K562 (cell line): ENCODE results near the gene VIPR1. TPM values are rescaled to one million over a fixed set of nuclear protein-coding genes. Genes with fewer than 3 reads are reported as not detected.

Source experiments
- ATF1 ChIP-seq, 2 experiments: fragments of 450-650 bp in 1 of 2; IDR thresholded peaks; 2 replicates each; pipeline ENCODE4 v1.6.1; 2016; ENCODE audit warnings: missing compliant biosample characterization in 1 of 2, missing genetic modification characterization in 1 of 2
- CTCF ChIP-seq, 3 experiments: IDR thresholded peaks in 2 of 3; conservative IDR thresholded peaks in 1 of 3; 2 replicates each; pipeline ENCODE4 v1.5.1; 2011 to 2012; ENCODE audit warnings: low read length in 3 of 3, mild to moderate bottlenecking in 3 of 3, control low read depth in 2 of 3, improper control_type of control experiment in 1 of 3, inconsistent platforms in 1 of 3, low read depth in 1 of 3, mixed read lengths in 1 of 3, moderate library complexity in 1 of 3; ENCODE audit not compliant: insufficient read depth in 2 of 3
- HMGXB4 ChIP-seq: sonication (generic); formaldehyde crosslinking; IDR thresholded peaks from 2 replicates; pipeline ENCODE4 v1.8.1; 2023; ENCODE audit warnings: mild to moderate bottlenecking, missing genetic modification reagents
- MAFK ChIP-seq: IDR thresholded peaks from 2 replicates; pipeline ENCODE4 v1.6.1; 2011; ENCODE audit warnings: low read length, improper control_type of control experiment
- RCOR1 ChIP-seq, 2 experiments: IDR thresholded peaks; 2 replicates each; pipeline ENCODE4 v1.6.1; 2012; ENCODE audit warnings: low read depth in 2 of 2, low read length in 2 of 2, borderline replicate concordance in 1 of 2, improper control_type of control experiment in 1 of 2
- SMC3 ChIP-seq: conservative IDR thresholded peaks from 2 replicates; pipeline ENCODE4 v1.6.1; 2011; ENCODE audit warnings: low read depth, low read length, improper control_type of control experiment; ENCODE audit not compliant: insufficient read depth
- TGIF2 ChIP-seq: sonication (generic); formaldehyde crosslinking; IDR thresholded peaks from 2 replicates; pipeline ENCODE4 v1.8.1; 2022; ENCODE audit warnings: mild to moderate bottlenecking, missing genetic modification reagents, moderate library complexity
- ZFP36 ChIP-seq: fragments of 150-350 bp; IDR thresholded peaks from 2 replicates; pipeline ENCODE4 v1.6.1; 2018; ENCODE audit warnings: low read length, low read depth; ENCODE audit not compliant: partially characterized antibody
- polyA plus RNA-seq, 8 experiments: library from polyadenylated mRNA; depleted of rRNA in 4 of 8; stranded (reverse) in 5 of 8; unstranded in 3 of 8; fragments of >200 nt; fragmentation: Nextera tagmentation in 2 of 8; fragmentation: Illumina TruSeq in 1 of 8; extraction: Ambion mirVana in 2 of 8; extraction: Trizol in 1 of 8; gene quantifications; 2 replicates each; pipeline versions ENCODE4 v1.2.1 to v1.2.3, GENCODE V29; 2011 to 2014; ENCODE audit warnings: inconsistent platforms in 1 of 8, missing spikeins in 1 of 8
- total RNA-seq, 7 experiments: library from RNA; depleted of rRNA in 6 of 7; stranded (reverse); fragments of >200 nt in 6 of 7; fragmentation: Illumina TruSeq in 2 of 7; extraction: Trizol in 2 of 7; gene quantifications; 2 replicates each; pipeline versions ENCODE4 v1.2.1 to v1.2.3, GENCODE V29; 2011 to 2021; ENCODE audit warnings: low replicate concordance in 1 of 7
- TF ChIP-seq, protein P1 (sequence below), 2 experiments: fragments of 450-650 bp; formaldehyde crosslinking in 1 of 2; IDR thresholded peaks; 2 replicates each; pipeline versions ENCODE4 v1.4.0 to v1.6.1; 2014 to 2020; ENCODE audit warnings: mild to moderate bottlenecking in 2 of 2, borderline replicate concordance in 1 of 2, low read depth in 1 of 2
- TF ChIP-seq, protein P2 (sequence below), 2 experiments: fragments of 250-450 bp in 1 of 2; fragments of 450-650 bp in 1 of 2; sonication (Bioruptor Pico) in 1 of 2; IDR thresholded peaks; 2 replicates each; pipeline versions ENCODE4 v1.6.1 to v1.8.0; 2016 to 2021; ENCODE audit warnings: mild to moderate bottlenecking in 2 of 2, moderate library complexity in 2 of 2, missing compliant biosample characterization in 1 of 2, missing genetic modification characterization in 1 of 2

Gene VIPR1
- total and polyA plus RNA-seq, 9 of the 15 experiments (the other 6 are each of a cell fraction or from before 2014, with no cell fraction given), result 0.04 to 0.38 (median 0.12) TPM; not detected in 3

- TF ChIP-seq, protein P1, sequence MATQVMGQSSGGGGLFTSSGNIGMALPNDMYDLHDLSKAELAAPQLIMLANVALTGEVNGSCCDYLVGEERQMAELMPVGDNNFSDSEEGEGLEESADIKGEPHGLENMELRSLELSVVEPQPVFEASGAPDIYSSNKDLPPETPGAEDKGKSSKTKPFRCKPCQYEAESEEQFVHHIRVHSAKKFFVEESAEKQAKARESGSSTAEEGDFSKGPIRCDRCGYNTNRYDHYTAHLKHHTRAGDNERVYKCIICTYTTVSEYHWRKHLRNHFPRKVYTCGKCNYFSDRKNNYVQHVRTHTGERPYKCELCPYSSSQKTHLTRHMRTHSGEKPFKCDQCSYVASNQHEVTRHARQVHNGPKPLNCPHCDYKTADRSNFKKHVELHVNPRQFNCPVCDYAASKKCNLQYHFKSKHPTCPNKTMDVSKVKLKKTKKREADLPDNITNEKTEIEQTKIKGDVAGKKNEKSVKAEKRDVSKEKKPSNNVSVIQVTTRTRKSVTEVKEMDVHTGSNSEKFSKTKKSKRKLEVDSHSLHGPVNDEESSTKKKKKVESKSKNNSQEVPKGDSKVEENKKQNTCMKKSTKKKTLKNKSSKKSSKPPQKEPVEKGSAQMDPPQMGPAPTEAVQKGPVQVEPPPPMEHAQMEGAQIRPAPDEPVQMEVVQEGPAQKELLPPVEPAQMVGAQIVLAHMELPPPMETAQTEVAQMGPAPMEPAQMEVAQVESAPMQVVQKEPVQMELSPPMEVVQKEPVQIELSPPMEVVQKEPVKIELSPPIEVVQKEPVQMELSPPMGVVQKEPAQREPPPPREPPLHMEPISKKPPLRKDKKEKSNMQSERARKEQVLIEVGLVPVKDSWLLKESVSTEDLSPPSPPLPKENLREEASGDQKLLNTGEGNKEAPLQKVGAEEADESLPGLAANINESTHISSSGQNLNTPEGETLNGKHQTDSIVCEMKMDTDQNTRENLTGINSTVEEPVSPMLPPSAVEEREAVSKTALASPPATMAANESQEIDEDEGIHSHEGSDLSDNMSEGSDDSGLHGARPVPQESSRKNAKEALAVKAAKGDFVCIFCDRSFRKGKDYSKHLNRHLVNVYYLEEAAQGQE (IDR thresholded peaks at IDR 0.05; ENCODE audit: borderline replicate concordance), result peak; percentile 51; the same call in 1 of the 2 replicates
- TF ChIP-seq, protein P1 (CRISPR knock-in tag; IDR thresholded peaks at IDR 0.05; ENCODE audit: low read depth), result no peak
- TF ChIP-seq ATF1 (CRISPR knock-in tag; IDR thresholded peaks at IDR 0.05) (no peak), ATF1 (tag; IDR thresholded peaks at IDR 0.05) (no peak), HMGXB4 (CRISPR knock-in tag) (no peak), SMC3 (peak; percentile 63), RCOR1 (IDR thresholded peaks at IDR 0.05; ENCODE audit: borderline replicate concordance in 1 of 2, low read depth in 2 of 2, low read length in 2 of 2) (peak in 1 of 2 experiments; percentile 41; a peak in 1 of 4 replicates), CTCF (IDR thresholded peaks at IDR 0.05 in 2 of 3, conservative IDR thresholded peaks at IDR 0.05 in 1 of 3; ENCODE audit: insufficient read depth in 2 of 3, low read depth in 1 of 3, low read length in 3 of 3) (peak; percentile 73 to 87 (median 80)), TGIF2 (CRISPR knock-in tag) (no peak), MAFK (0 out of 2 replicates have a peak, but pooled peaks have one; percentile 5), ZFP36 (peak; percentile 14)
- TF ChIP-seq, protein P2, sequence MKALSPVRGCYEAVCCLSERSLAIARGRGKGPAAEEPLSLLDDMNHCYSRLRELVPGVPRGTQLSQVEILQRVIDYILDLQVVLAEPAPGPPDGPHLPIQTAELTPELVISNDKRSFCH (CRISPR knock-in tag; IDR thresholded peaks at IDR 0.05), result no peak
- TF ChIP-seq, protein P2 (tag; IDR thresholded peaks at IDR 0.05), result no peak
These were observed 33.7 kb downstream of the VIPR1 start (continued) for GRCh38 chr3:42535981-42536784.
